WI38 (cell line): ENCODE measurements around the gene DIP2C.
A peak's percentile ranks its signal among the peaks of the same experiment; 100 is the strongest.
"Not testable (repeated sequence)": the region's sequence is repeated elsewhere in the genome, so short reads cannot be mapped to it uniquely, and the experiment has no call there.

Experiments used
- H3K4me3 ChIP-seq: 2 replicates; pipeline ENCODE4 v1.5.1; 2011; ENCODE audit warnings: low read depth, mild to moderate bottlenecking, control low read depth, low read length
- CTCF ChIP-seq: IDR thresholded peaks from 2 replicates; pipeline ENCODE4 v1.5.1; 2012; ENCODE audit warnings: low read depth, mild to moderate bottlenecking, control low read depth, low read length

The DIP2C gene

GRCh38 chr10:325282-325681 lies 364.2 kb downstream of the DIP2C start:
- no peak for TF ChIP-seq CTCF
- no peak overlapping the region for H3K4me3 ChIP-seq

GRCh38 chr10:324593-324992 lies 364.9 kb downstream of the DIP2C start:
- TF ChIP-seq CTCF = no peak
- H3K4me3 ChIP-seq = no peak overlapping the region

GRCh38 chr10:323651-324293 lies 365.7 kb downstream of the DIP2C start:
- H3K4me3 ChIP-seq = peak overlapping the region; percentile 24
- TF ChIP-seq CTCF = no peak

- H3K4me3 ChIP-seq = not testable (repeated sequence)
Observed at GRCh38 chr10:323046-323445, 366.4 kb downstream of the DIP2C start.

GRCh38 chr10:320771-321170 lies 368.7 kb downstream of the DIP2C start:
- no peak overlapping the region for H3K4me3 ChIP-seq
- no peak for TF ChIP-seq CTCF

GRCh38 chr10:317926-318325 lies 371.5 kb downstream of the DIP2C start:
- no peak for TF ChIP-seq CTCF
- H3K4me3 ChIP-seq = no peak overlapping the region

- TF ChIP-seq CTCF = no peak
- no peak overlapping the region for H3K4me3 ChIP-seq
Observed at GRCh38 chr10:317271-317769, 372.1 kb downstream of the DIP2C start.

GRCh38 chr10:316390-316789 lies 373.1 kb downstream of the DIP2C start:
- H3K4me3 ChIP-seq = no peak overlapping the region
- TF ChIP-seq CTCF = no peak
